GM12873 (cell line): Measurements from ENCODE around the gene STS.

Source experiments
- TF ChIP-seq, protein P1 (sequence below): IDR thresholded peaks from 2 replicates; pipeline ENCODE4 v1.5.1; 2012; ENCODE audit warnings: low read depth, mild to moderate bottlenecking, moderate library complexity, low read length, control low read depth; ENCODE audit not compliant: insufficient read depth; ENCODE audit errors: missing control alignments

Gene STS

GRCh38 chrX:7149411-7149810 lies 1.9 kb downstream of the STS start:
- TF ChIP-seq, protein P1, sequence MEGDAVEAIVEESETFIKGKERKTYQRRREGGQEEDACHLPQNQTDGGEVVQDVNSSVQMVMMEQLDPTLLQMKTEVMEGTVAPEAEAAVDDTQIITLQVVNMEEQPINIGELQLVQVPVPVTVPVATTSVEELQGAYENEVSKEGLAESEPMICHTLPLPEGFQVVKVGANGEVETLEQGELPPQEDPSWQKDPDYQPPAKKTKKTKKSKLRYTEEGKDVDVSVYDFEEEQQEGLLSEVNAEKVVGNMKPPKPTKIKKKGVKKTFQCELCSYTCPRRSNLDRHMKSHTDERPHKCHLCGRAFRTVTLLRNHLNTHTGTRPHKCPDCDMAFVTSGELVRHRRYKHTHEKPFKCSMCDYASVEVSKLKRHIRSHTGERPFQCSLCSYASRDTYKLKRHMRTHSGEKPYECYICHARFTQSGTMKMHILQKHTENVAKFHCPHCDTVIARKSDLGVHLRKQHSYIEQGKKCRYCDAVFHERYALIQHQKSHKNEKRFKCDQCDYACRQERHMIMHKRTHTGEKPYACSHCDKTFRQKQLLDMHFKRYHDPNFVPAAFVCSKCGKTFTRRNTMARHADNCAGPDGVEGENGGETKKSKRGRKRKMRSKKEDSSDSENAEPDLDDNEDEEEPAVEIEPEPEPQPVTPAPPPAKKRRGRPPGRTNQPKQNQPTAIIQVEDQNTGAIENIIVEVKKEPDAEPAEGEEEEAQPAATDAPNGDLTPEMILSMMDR = no peak

- TF ChIP-seq, protein P1 = no peak
Measured at GRCh38 chrX:7153231-7153630, 5.7 kb downstream of the STS start.

DNA sequence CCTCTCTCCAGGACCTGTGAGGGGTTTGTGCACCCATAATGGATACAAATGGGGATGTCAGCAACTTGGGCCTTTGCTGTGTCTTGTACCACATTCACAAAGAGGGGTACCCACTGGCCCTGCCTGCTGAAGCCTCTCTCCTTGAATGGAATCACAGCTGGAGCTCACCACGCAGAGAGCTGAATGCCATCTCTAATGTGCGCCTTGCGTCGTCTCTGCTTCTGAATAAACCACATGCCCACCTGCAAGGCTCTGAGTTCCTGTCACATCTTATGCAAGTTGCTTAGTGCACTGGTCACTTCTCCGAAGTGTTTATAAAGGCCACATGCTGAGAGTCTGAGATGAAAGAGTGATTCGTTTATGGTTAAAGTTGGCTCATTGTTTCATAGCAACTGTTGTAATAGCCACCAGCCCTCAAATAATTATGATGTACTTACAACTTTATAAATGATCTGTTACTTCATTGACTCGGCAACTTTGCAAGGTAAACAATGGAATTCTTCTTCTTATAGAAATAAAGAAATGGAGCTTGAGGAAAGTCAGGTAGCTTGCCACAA lies 6.6 kb downstream of the STS start:
- TF ChIP-seq, protein P1 = no peak

DNA sequence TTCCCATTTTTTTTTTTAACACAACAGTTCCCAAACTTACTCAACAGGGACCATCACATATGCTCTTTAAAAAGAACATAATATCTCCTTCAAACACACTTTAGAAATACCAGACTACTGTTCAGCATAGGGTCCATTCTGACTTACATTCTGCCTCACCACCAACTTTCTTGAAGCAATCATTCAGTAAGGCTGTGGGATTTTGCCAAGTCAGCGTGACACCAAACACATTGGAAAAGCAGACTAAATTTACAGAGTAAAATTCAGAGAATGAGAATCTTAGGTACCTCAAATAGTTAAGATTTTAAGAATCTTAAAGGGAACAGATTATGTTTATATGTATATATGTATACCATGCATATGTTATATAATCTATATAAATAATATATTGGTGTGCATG lies 7.7 kb downstream of the STS start:
- TF ChIP-seq, protein P1 = no peak

- TF ChIP-seq, protein P1 = no peak
Measured at GRCh38 chrX:7156879-7157278, 9.4 kb downstream of the STS start.

DNA sequence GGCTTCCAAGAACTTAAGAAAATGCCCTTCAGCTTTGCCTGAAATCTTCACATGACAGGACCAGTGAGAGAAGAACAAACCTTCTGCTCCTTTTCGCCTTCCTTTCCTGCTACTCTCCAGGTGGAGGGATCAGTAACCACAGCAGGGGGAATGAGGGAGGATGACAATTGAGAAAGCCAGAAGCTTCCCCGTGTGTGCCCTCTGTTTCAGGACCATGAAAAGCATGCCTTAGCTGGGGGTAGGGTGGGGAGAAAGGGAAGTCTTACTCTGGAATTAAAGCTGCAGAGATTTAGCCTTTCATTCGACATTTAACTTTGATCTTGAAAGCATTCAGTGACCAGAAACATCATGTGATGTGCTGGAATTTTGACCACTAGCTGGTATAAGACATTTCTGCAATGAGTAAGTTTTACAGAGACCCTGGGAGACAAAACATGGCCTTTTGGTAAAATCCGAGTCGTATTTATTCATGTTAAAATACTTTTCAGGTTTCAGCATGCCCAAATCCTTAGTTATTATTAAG lies 11.0 kb downstream of the STS start:
- TF ChIP-seq, protein P1 = no peak

DNA sequence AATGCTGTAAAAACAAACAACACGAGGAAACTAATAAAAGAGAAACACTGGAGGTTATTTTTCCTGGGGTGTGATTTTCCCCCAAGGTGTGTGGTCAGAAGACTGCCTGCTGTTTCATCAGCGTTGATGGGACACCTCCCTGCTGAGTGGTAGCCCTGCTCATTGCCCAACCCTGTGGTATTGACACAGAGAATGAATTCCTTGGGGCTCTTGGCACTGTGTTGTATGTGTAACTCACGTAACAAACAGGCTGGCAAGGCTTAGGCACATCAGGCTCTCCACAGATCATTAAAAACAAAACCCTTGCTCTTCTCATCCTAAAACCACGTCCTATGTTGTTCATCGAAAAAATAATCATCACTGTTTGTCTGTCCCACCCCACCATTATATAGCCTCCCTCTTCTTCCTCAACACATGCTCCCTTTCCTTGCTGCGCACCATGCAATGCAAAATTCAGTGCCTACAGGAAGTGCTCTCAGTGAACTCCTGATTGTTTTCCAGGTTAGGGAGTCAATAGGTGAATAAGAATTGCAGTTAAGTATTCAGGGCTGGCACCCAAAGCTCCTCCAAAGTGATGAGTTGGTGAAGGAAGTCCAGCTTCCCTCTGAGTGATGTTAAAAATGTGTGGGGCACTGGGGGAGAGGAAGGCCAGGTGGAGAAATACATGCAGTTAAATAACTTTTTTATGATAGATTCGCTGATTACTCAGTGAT lies 11.8 kb downstream of the STS start:
- TF ChIP-seq, protein P1 = no peak
